Panc1 (cell line): ENCODE data around the gene SV2B. TPM values are rescaled to one million over a fixed set of nuclear protein-coding genes. Genes with fewer than 3 reads are reported as not detected.

ENCODE experiments used
- ATAC-seq: fragments of 200-7000 bp; cut with Tn5 transposase; 2 replicates; pipeline ENCODE4 v1.9.1; 2020; ENCODE audit warnings: mild to moderate bottlenecking, moderate library complexity
- BruUV-seq: library from RNA; stranded (reverse); fragments of 400-500 nt; replicated peaks from 2 replicates; lab custom pipeline; 2021; lab: Mats Ljungman, UMichigan
- CTCF ChIA-PET: fragments of 300-600 bp; sonication (Branson Sonifier 250); formaldehyde crosslinking; loops from one replicate; lab custom pipeline; 2022; ENCODE audit warnings: antibody characterized with exemption; lab: Charles Lee
- POLR2A ChIA-PET: fragments of 300-600 bp; sonication (Branson Sonifier 250); formaldehyde crosslinking; loops from one replicate; lab custom pipeline; 2022; ENCODE audit warnings: antibody characterized with exemption; lab: Charles Lee
- DNase-seq: peaks from one replicate; pipeline ENCODE4 v3.0.0-alpha.2; 2010; ENCODE audit warnings: low read depth, low spot score
- H3K27ac ChIP-seq: 2 replicates; pipeline ENCODE4 v1.5.1; 2011; ENCODE audit warnings: mild to moderate bottlenecking, low read length, inconsistent platforms
- H3K27me3 ChIP-seq: fragments of 200-500 bp; sonication (Bioruptor generic); 2 replicates; pipeline ENCODE4 v1.6.0; 2014; ENCODE audit warnings: low read length, inconsistent platforms; ENCODE audit not compliant: control insufficient read depth, insufficient read depth
- H3K36me3 ChIP-seq: fragments of 200-500 bp; sonication (Bioruptor generic); 2 replicates; pipeline ENCODE4 v1.5.1; 2014; ENCODE audit warnings: inconsistent platforms, mild to moderate bottlenecking, low read length, moderate library complexity; ENCODE audit not compliant: control insufficient read depth, insufficient read depth
- H3K4me1 ChIP-seq: 2 replicates; pipeline ENCODE4 v1.5.1; 2011; ENCODE audit warnings: inconsistent platforms, mild to moderate bottlenecking, low read length, moderate library complexity; ENCODE audit not compliant: control insufficient read depth, insufficient read depth
- H3K4me3 ChIP-seq, 2 experiments: 2 replicates each; pipeline ENCODE4 v1.5.1; 2011 to 2012; ENCODE audit warnings: low read depth in 2 of 2, low read length in 2 of 2, mild to moderate bottlenecking in 2 of 2, inconsistent platforms in 1 of 2, moderate library complexity in 1 of 2
- H3K9me3 ChIP-seq: fragments of 200-500 bp; sonication (Bioruptor generic); 2 replicates; pipeline ENCODE4 v1.5.1; 2014; ENCODE audit warnings: low read depth, mild to moderate bottlenecking, inconsistent platforms, low read length, moderate library complexity; ENCODE audit not compliant: control insufficient read depth, insufficient read depth
- POLR2AphosphoS5 ChIP-seq: IDR thresholded peaks from 2 replicates; pipeline ENCODE4 v1.6.1; 2012; ENCODE audit warnings: mild to moderate bottlenecking, low read depth, low read length, moderate library complexity
- SIN3A ChIP-seq: IDR thresholded peaks from 2 replicates; pipeline ENCODE4 v1.6.1; 2012; ENCODE audit warnings: low read depth, mild to moderate bottlenecking, low read length, moderate library complexity, borderline replicate concordance; ENCODE audit not compliant: insufficient read depth
- TCF7L2 ChIP-seq: IDR thresholded peaks from 2 replicates; pipeline ENCODE4 v1.6.1; 2011; ENCODE audit warnings: mild to moderate bottlenecking, low read depth, low read length, inconsistent platforms
- in situ Hi-C: cut with HindIII; loops from 2 replicates; pipeline ENCODE4 v1.10.0; 2016; ENCODE audit warnings: low sequenced_read_pairs, low pct_unique_long_range_greater_than_20kb
- intact Hi-C: fragments of 100-400 bp; cut with micrococcal nuclease; formaldehyde crosslinking; loops from one replicate; pipeline ENCODE4 v1.10.0; 2022; ENCODE audit not compliant: unreplicated experiment
- total RNA-seq: library from RNA; stranded (reverse); gene quantifications from one replicate; pipeline ENCODE4 v1.2.1, GENCODE V29; 2021; ENCODE audit not compliant: unreplicated experiment
- TF ChIP-seq, protein P1 (sequence below), 2 experiments: IDR thresholded peaks; 2 replicates each; pipeline ENCODE4 v1.6.1; 2011 to 2012; ENCODE audit warnings: low read depth in 2 of 2, control low read depth in 1 of 2, low read length in 1 of 2, mild to moderate bottlenecking in 1 of 2, moderate library complexity in 1 of 2; ENCODE audit not compliant: insufficient read depth in 1 of 2
- TF ChIP-seq, protein P2 (sequence below): fragments of 450-650 bp; IDR thresholded peaks from 2 replicates; pipeline ENCODE4 v1.5.1; 2017; ENCODE audit warnings: mild to moderate bottlenecking

The SV2B gene
- total RNA-seq, 1 experiment from 2014 or later = not detected

DNA sequence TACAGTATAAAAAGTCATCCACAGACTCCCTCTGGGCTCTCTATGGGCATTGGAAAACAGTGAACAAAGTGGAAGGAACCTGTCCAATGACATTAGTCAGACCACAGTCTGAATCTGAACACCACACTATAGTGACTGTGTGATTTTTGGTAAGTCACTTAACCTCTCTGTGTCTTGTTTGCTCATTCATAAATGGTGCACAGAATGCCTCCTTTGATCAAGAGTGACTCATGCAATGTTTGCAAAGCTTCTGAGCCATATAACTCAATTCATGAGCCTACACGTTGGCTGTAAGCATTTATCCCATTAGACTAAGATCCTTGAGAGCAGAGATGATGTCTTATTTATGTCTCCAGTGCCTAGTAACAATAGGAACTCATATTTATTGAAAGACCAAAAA lies 46.7 kb downstream of the SV2B start:
- H3K27me3 ChIP-seq = peaks cover 2% of the 10 kb centered on the region; the same call in 1 of the 2 replicates
- intact Hi-C loops (no loop called here), in situ Hi-C loops (no loop called here)
- no peak for ATAC-seq
- no peaks in the 10 kb centered on the region for H3K9me3 ChIP-seq
- no peak overlapping the region for H3K27ac ChIP-seq
- H3K36me3 ChIP-seq = no peaks in the 10 kb centered on the region
- no peak for DNase-seq
- TF ChIP-seq SIN3A (no peak), TCF7L2 (no peak), POLR2AphosphoS5 (no peak)
- TF ChIP-seq, protein P1, sequence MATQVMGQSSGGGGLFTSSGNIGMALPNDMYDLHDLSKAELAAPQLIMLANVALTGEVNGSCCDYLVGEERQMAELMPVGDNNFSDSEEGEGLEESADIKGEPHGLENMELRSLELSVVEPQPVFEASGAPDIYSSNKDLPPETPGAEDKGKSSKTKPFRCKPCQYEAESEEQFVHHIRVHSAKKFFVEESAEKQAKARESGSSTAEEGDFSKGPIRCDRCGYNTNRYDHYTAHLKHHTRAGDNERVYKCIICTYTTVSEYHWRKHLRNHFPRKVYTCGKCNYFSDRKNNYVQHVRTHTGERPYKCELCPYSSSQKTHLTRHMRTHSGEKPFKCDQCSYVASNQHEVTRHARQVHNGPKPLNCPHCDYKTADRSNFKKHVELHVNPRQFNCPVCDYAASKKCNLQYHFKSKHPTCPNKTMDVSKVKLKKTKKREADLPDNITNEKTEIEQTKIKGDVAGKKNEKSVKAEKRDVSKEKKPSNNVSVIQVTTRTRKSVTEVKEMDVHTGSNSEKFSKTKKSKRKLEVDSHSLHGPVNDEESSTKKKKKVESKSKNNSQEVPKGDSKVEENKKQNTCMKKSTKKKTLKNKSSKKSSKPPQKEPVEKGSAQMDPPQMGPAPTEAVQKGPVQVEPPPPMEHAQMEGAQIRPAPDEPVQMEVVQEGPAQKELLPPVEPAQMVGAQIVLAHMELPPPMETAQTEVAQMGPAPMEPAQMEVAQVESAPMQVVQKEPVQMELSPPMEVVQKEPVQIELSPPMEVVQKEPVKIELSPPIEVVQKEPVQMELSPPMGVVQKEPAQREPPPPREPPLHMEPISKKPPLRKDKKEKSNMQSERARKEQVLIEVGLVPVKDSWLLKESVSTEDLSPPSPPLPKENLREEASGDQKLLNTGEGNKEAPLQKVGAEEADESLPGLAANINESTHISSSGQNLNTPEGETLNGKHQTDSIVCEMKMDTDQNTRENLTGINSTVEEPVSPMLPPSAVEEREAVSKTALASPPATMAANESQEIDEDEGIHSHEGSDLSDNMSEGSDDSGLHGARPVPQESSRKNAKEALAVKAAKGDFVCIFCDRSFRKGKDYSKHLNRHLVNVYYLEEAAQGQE (IDR thresholded peaks at IDR 0.05; ENCODE audit: insufficient read depth in 1 of 2, low read depth in 2 of 2, low read length in 1 of 2) = no peak
- no peaks in the 10 kb centered on the region for H3K4me1 ChIP-seq
- H3K4me3 ChIP-seq = no peak overlapping the region
- ChIA-PET POLR2A (no interaction called here), CTCF (no interaction called here)
- no TSS peak for BruUV-seq

DNA sequence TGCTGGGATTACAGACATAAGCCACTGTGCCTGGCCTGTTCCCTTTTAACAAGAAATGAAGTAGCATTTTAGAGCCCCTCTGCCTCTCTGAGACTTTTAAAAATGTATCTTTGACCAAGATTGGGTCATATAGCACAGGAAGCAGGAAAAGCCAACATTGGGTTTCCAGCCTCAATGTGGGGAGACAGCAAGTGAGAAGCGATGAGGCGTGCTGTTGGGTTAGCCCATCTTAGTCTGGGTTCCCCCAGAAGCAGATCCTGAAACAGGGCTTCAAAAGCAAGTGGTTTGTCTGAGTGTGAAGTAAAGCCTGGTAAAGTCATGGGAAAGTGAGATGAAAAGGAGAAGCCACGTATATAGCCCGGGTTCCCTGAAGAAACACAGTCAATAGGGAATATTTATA lies 48.2 kb downstream of the SV2B start:
- no peaks in the 10 kb centered on the region for H3K9me3 ChIP-seq
- intact Hi-C loops = no loop called here
- in situ Hi-C loops = no loop called here
- ChIA-PET POLR2A (no interaction called here), CTCF (interaction anchor here (0.6 kb wide), 1 partner anchor 14 kb away, joined by 3 read pairs; no protein-coding TSS in a partner anchor)
- no peak overlapping the region for H3K4me3 ChIP-seq
- no peak overlapping the region for H3K27ac ChIP-seq
- ATAC-seq (no peak), DNase-seq (no peak)
- no peaks in the 10 kb centered on the region for H3K36me3 ChIP-seq
- no TSS peak for BruUV-seq
- no peaks in the 10 kb centered on the region for H3K4me1 ChIP-seq
- TF ChIP-seq POLR2AphosphoS5 (no peak), SIN3A (no peak), TCF7L2 (no peak)
- TF ChIP-seq, protein P2, sequence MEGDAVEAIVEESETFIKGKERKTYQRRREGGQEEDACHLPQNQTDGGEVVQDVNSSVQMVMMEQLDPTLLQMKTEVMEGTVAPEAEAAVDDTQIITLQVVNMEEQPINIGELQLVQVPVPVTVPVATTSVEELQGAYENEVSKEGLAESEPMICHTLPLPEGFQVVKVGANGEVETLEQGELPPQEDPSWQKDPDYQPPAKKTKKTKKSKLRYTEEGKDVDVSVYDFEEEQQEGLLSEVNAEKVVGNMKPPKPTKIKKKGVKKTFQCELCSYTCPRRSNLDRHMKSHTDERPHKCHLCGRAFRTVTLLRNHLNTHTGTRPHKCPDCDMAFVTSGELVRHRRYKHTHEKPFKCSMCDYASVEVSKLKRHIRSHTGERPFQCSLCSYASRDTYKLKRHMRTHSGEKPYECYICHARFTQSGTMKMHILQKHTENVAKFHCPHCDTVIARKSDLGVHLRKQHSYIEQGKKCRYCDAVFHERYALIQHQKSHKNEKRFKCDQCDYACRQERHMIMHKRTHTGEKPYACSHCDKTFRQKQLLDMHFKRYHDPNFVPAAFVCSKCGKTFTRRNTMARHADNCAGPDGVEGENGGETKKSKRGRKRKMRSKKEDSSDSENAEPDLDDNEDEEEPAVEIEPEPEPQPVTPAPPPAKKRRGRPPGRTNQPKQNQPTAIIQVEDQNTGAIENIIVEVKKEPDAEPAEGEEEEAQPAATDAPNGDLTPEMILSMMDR = no peak
- TF ChIP-seq, protein P1 (IDR thresholded peaks at IDR 0.05; ENCODE audit: insufficient read depth in 1 of 2, low read depth in 2 of 2, low read length in 1 of 2) = no peak
- peaks cover 7% of the 10 kb centered on the region for H3K27me3 ChIP-seq
